ENCODE results near the gene PLEKHG3.

Gene PLEKHG3

GRCh38 chr14:64673748-64674147 is 30.5 kb upstream of the PLEKHG3 start:
- no peak overlapping the region for H3K4me3 ChIP-seq
- no peak overlapping the region for H3K9ac ChIP-seq (ENCODE audit: insufficient read length)
- TF ChIP-seq POLR2AphosphoS5 (IDR thresholded peaks at IDR 0.05; ENCODE audit: borderline replicate concordance, low read depth, low read length) (no peak), EZH2 (IDR thresholded peaks at IDR 0.05) (no peak), FOXP2 (optimal IDR thresholded peaks at IDR 0.05; ENCODE audit: control extremely low read depth, extremely low read length, insufficient read depth) (no peak)
- H3K27ac ChIP-seq: no peak overlapping the region
- no peaks in the 10 kb centered on the region for H3K9me3 ChIP-seq (ENCODE audit: low read depth, low read length)
- no peak for DNase-seq (ENCODE audit: low read depth, low spot score)
- no peaks in the 10 kb centered on the region for H3K36me3 ChIP-seq (ENCODE audit: insufficient read depth, low read length)

DNA sequence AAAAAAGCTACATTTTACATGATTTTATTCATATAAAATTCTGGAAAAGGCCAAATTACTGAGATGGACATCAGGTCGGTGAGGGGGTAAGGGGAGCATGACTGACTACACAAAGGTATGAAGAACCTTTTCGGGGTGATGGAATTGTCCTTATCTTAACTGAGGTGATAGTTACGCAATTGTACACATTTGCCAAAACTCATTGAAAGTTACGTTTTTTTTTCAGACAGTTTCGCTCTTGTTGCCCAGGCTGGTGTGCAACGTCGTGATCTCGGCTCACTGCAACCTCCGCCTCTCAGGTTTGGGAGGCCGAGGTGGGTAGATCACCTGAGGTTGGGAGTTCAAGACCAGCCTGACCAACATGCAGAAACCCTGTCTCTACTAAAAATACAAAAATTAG is 29.4 kb upstream of the PLEKHG3 start:
- Histone ChIP-seq H3K9ac (ENCODE audit: insufficient read length) (no peak overlapping the region), H3K36me3 (ENCODE audit: insufficient read depth, low read length) (no peaks in the 10 kb centered on the region), H3K9me3 (ENCODE audit: low read depth, low read length) (no peaks in the 10 kb centered on the region), H3K4me3 (no peak overlapping the region), H3K27ac (no peak overlapping the region)
- DNase-seq (ENCODE audit: low read depth, low spot score): no peak
- TF ChIP-seq EZH2 (IDR thresholded peaks at IDR 0.05) (no peak), POLR2AphosphoS5 (IDR thresholded peaks at IDR 0.05; ENCODE audit: borderline replicate concordance, low read depth, low read length) (no peak), FOXP2 (optimal IDR thresholded peaks at IDR 0.05; ENCODE audit: control extremely low read depth, extremely low read length, insufficient read depth) (no peak)

- Histone ChIP-seq H3K9me3 (ENCODE audit: low read depth, low read length) (no peaks in the 10 kb centered on the region), H3K27ac (no peak overlapping the region), H3K36me3 (ENCODE audit: insufficient read depth, low read length) (no peaks in the 10 kb centered on the region), H3K4me3 (no peak overlapping the region), H3K9ac (ENCODE audit: insufficient read length) (no peak overlapping the region)
- DNase-seq (ENCODE audit: low read depth, low spot score): no peak
- TF ChIP-seq FOXP2 (optimal IDR thresholded peaks at IDR 0.05; ENCODE audit: control extremely low read depth, extremely low read length, insufficient read depth) (no peak), EZH2 (IDR thresholded peaks at IDR 0.05) (no peak)
Measured at GRCh38 chr14:64675312-64675711, 28.9 kb upstream of the PLEKHG3 start.

GRCh38 chr14:64676410-64677008 is 27.7 kb upstream of the PLEKHG3 start:
- Histone ChIP-seq H3K9ac (ENCODE audit: insufficient read length) (no peak overlapping the region), H3K27ac (no peak overlapping the region), H3K4me3 (no peak overlapping the region), H3K36me3 (ENCODE audit: insufficient read depth, low read length) (no peaks in the 10 kb centered on the region), H3K9me3 (ENCODE audit: low read depth, low read length) (no peaks in the 10 kb centered on the region)
- no peak for TF ChIP-seq EZH2 (IDR thresholded peaks at IDR 0.05)
- no peak for TF ChIP-seq FOXP2 (optimal IDR thresholded peaks at IDR 0.05; ENCODE audit: control extremely low read depth, extremely low read length, insufficient read depth)
- TF ChIP-seq POLR2AphosphoS5 (IDR thresholded peaks at IDR 0.05; ENCODE audit: borderline replicate concordance, low read depth, low read length): no peak
- DNase-seq (ENCODE audit: low read depth, low spot score): no peak

DNA sequence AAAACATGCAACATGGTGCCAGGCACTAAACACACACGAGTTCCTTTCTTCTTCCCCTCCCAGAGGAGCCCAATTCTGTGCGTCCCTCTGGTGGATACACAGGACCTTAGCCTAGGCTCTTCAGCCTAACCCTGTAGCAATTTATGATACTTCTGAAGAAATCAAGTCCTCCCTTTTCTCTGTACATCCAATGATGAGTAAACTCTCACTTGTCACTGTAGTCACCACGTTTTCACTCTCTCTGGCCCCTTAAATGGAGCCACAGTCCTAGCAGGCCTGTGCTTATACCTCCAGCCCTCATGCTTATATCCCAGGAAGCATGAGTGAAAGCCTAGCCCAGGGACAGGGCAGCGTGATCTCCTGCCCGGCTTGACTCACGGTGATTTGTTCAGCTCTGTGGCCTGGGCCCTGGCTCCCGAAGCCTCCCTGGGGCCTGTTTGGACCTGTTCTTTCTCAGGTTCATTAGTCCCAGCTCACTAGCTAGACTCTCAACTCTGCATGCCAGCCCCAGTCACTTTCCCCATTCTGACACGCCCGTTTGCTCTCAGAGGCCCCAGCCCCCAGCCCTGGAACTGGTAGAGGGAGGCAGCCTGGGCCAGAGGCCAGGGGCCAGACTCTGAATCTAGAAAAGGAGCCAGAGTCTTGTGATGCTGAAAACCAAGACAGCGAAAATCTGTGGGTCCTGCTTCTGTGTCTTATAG is 24.1 kb upstream of the PLEKHG3 start:
- TF ChIP-seq FOXP2 (optimal IDR thresholded peaks at IDR 0.05; ENCODE audit: control extremely low read depth, extremely low read length, insufficient read depth) (no peak), POLR2AphosphoS5 (IDR thresholded peaks at IDR 0.05; ENCODE audit: borderline replicate concordance, low read depth, low read length) (no peak), EZH2 (IDR thresholded peaks at IDR 0.05) (no peak)
- no peak for DNase-seq (ENCODE audit: low read depth, low spot score)
- no peak overlapping the region for H3K9ac ChIP-seq (ENCODE audit: insufficient read length)
- H3K36me3 ChIP-seq (ENCODE audit: insufficient read depth, low read length): no peaks in the 10 kb centered on the region
- no peak overlapping the region for H3K27ac ChIP-seq
- H3K9me3 ChIP-seq (ENCODE audit: low read depth, low read length): no peaks in the 10 kb centered on the region
- no peak overlapping the region for H3K4me3 ChIP-seq

DNA sequence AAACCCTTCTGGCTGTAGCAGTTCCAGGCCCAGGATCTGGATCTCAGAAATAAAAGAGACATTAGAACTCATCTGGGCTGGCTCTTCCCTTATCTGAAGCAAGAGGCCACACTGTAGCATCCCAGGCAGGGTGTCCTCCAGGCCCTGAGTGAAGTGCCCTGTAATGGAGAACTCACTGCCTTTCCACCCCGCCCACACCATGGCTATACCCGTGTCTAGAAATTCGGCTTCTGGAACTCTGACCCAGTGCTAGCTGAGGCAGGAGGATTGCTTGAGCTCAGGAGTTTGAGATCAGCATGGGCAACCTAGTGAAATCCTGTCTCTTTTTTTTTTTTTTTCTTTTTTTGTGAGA is 23.5 kb upstream of the PLEKHG3 start:
- TF ChIP-seq POLR2AphosphoS5 (IDR thresholded peaks at IDR 0.05; ENCODE audit: borderline replicate concordance, low read depth, low read length) (no peak), EZH2 (IDR thresholded peaks at IDR 0.05) (no peak), FOXP2 (optimal IDR thresholded peaks at IDR 0.05; ENCODE audit: control extremely low read depth, extremely low read length, insufficient read depth) (no peak)
- no peak overlapping the region for H3K4me3 ChIP-seq
- DNase-seq (ENCODE audit: low read depth, low spot score): no peak
- no peak overlapping the region for H3K27ac ChIP-seq
- no peaks in the 10 kb centered on the region for H3K36me3 ChIP-seq (ENCODE audit: insufficient read depth, low read length)
- H3K9me3 ChIP-seq (ENCODE audit: low read depth, low read length): no peaks in the 10 kb centered on the region
- H3K9ac ChIP-seq (ENCODE audit: insufficient read length): no peak overlapping the region

GRCh38 chr14:64681796-64682710 is 22.2 kb upstream of the PLEKHG3 start:
- no peak for TF ChIP-seq FOXP2 (optimal IDR thresholded peaks at IDR 0.05; ENCODE audit: control extremely low read depth, extremely low read length, insufficient read depth)
- TF ChIP-seq POLR2AphosphoS5 (IDR thresholded peaks at IDR 0.05; ENCODE audit: borderline replicate concordance, low read depth, low read length): no peak
- no peaks in the 10 kb centered on the region for H3K9me3 ChIP-seq (ENCODE audit: low read depth, low read length)
- DNase-seq (ENCODE audit: low read depth, low spot score): no peak
- H3K4me3 ChIP-seq: no peak overlapping the region
- no peak overlapping the region for H3K9ac ChIP-seq (ENCODE audit: insufficient read length)
- no peaks in the 10 kb centered on the region for H3K36me3 ChIP-seq (ENCODE audit: insufficient read depth, low read length)
- H3K27ac ChIP-seq: 0 out of 2 replicates have a peak overlapping the region, but pooled peaks have one; percentile 19

- DNase-seq (ENCODE audit: low read depth, low spot score): no peak
- no peak overlapping the region for H3K9ac ChIP-seq (ENCODE audit: insufficient read length)
- H3K9me3 ChIP-seq (ENCODE audit: low read depth, low read length): no peaks in the 10 kb centered on the region
- no peak overlapping the region for H3K27ac ChIP-seq
- H3K36me3 ChIP-seq (ENCODE audit: insufficient read depth, low read length): no peaks in the 10 kb centered on the region
- TF ChIP-seq EZH2 (IDR thresholded peaks at IDR 0.05): no peak
- TF ChIP-seq POLR2AphosphoS5 (IDR thresholded peaks at IDR 0.05; ENCODE audit: borderline replicate concordance, low read depth, low read length): no peak
- TF ChIP-seq FOXP2 (optimal IDR thresholded peaks at IDR 0.05; ENCODE audit: control extremely low read depth, extremely low read length, insufficient read depth): no peak
- H3K4me3 ChIP-seq: no peak overlapping the region
Measured at GRCh38 chr14:64682843-64683242, 21.4 kb upstream of the PLEKHG3 start.

Measured in SK-N-MC (cell line).